Ishikawa (cell line): ENCODE results near the gene GMDS.

Source experiments
- CEBPB ChIP-seq: IDR thresholded peaks from 2 replicates; pipeline ENCODE4 v1.6.1; 2012
- CREB1 ChIP-seq: IDR thresholded peaks from 2 replicates; pipeline ENCODE4 v1.6.1; 2012; ENCODE audit warnings: low read depth
- EGR1 ChIP-seq: IDR thresholded peaks from 2 replicates; pipeline ENCODE4 v1.6.1; 2012
- EP300 ChIP-seq: IDR thresholded peaks from 2 replicates; pipeline ENCODE4 v1.6.1; 2012; ENCODE audit warnings: borderline replicate concordance
- FOXM1 ChIP-seq: IDR thresholded peaks from 2 replicates; pipeline ENCODE4 v1.6.1; 2012; ENCODE audit warnings: low read depth, borderline replicate concordance
- NFIC ChIP-seq: IDR thresholded peaks from 2 replicates; pipeline ENCODE4 v1.6.1; 2012
- RAD21 ChIP-seq: IDR thresholded peaks from 2 replicates; pipeline ENCODE4 v1.6.1; 2012; ENCODE audit warnings: low read depth
- TAF1 ChIP-seq: IDR thresholded peaks from 2 replicates; pipeline ENCODE4 v1.6.1; 2012; ENCODE audit warnings: low read depth, mild to moderate bottlenecking
- TCF12 ChIP-seq: IDR thresholded peaks from 2 replicates; pipeline ENCODE4 v1.6.1; 2012; ENCODE audit warnings: low read depth
- TEAD4 ChIP-seq: IDR thresholded peaks from 2 replicates; pipeline ENCODE4 v1.6.1; 2012
- YY1 ChIP-seq: IDR thresholded peaks from 2 replicates; pipeline ENCODE4 v1.6.1; 2012; ENCODE audit warnings: low read depth
- ZBTB7A ChIP-seq: IDR thresholded peaks from 2 replicates; pipeline ENCODE4 v1.6.1; 2012; ENCODE audit warnings: low read depth
- TF ChIP-seq, protein P1 (sequence below): IDR thresholded peaks from 2 replicates; pipeline ENCODE4 v1.6.1; 2012
- TF ChIP-seq, protein P2 (sequence below): IDR thresholded peaks from 2 replicates; pipeline ENCODE4 v1.6.1; 2012
- TF ChIP-seq, protein P3 (sequence below): IDR thresholded peaks from 2 replicates; pipeline ENCODE4 v1.6.1; 2012; ENCODE audit warnings: low read depth, mild to moderate bottlenecking

The GMDS gene

DNA sequence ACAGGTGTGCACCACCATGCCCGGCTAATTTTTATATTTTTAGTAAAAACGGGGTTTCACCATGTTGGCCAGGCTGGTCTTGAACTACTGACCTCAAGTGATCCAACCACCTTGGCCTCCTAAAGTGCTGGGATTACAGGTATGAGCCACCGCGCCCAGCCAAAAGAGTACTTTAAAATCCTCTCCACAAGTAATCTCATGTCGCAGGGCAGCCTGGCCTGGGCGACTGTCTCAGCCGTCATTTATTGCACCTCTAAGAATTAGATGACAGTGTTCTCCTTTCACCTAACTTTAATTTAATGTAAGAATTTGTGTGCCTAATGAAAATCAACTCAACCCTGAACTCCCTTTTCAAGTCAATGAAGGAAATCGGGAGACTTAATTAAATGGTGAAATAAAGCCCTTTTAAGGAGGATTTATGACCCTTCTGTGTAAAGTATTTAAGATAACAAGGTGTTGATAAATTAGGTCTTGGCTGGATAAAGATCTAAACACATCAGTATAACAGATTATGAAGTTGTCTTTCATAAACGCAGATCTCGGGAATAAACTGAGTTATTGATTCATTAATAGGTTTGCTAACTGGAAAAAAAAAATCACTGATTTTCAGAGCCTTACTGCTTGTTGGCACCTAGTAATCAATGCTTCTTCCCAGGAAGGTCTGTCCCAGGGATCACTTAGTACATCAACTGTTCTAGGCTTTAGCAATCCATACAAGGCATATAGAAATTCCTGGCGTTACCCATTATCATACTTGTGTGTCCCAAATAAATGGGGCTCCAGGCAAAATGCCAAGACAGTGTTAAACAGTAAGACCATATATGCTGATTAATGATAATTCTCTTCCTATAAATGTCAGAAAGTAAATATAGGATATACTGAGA, 209.3 kb downstream of the GMDS start:
- TF ChIP-seq ZBTB7A: no peak
- TF ChIP-seq, protein P1, sequence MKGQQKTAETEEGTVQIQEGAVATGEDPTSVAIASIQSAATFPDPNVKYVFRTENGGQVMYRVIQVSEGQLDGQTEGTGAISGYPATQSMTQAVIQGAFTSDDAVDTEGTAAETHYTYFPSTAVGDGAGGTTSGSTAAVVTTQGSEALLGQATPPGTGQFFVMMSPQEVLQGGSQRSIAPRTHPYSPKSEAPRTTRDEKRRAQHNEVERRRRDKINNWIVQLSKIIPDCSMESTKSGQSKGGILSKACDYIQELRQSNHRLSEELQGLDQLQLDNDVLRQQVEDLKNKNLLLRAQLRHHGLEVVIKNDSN: no peak
- TF ChIP-seq TAF1: no peak
- no peak for TF ChIP-seq CEBPB
- no peak for TF ChIP-seq CREB1
- no peak for TF ChIP-seq FOXM1
- no peak for TF ChIP-seq TCF12

DNA sequence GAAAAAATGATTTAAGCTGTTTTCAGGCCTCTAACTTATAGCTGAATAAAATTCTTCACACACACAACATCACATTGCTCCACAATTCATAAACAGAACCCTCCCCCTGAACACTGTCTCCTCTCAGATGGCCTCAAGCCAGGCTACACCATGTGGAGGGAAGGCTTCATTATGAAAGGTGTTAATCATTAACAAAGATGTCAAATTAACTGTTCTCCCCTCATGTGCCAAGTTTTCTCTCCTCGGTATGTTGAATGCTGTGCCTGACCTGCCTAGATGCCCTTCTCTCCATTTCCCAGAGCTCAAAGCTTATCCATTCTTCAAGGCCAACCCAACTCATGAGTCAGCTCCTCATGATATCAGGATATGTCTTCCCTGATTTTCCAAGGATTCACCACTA, 210.4 kb downstream of the GMDS start:
- TF ChIP-seq CREB1: no peak
- no peak for TF ChIP-seq EGR1
- TF ChIP-seq, protein P2, sequence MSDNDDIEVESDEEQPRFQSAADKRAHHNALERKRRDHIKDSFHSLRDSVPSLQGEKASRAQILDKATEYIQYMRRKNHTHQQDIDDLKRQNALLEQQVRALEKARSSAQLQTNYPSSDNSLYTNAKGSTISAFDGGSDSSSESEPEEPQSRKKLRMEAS: no peak
- TF ChIP-seq, protein P1: no peak
- no peak for TF ChIP-seq EP300
- TF ChIP-seq TAF1: no peak
- TF ChIP-seq, protein P3, sequence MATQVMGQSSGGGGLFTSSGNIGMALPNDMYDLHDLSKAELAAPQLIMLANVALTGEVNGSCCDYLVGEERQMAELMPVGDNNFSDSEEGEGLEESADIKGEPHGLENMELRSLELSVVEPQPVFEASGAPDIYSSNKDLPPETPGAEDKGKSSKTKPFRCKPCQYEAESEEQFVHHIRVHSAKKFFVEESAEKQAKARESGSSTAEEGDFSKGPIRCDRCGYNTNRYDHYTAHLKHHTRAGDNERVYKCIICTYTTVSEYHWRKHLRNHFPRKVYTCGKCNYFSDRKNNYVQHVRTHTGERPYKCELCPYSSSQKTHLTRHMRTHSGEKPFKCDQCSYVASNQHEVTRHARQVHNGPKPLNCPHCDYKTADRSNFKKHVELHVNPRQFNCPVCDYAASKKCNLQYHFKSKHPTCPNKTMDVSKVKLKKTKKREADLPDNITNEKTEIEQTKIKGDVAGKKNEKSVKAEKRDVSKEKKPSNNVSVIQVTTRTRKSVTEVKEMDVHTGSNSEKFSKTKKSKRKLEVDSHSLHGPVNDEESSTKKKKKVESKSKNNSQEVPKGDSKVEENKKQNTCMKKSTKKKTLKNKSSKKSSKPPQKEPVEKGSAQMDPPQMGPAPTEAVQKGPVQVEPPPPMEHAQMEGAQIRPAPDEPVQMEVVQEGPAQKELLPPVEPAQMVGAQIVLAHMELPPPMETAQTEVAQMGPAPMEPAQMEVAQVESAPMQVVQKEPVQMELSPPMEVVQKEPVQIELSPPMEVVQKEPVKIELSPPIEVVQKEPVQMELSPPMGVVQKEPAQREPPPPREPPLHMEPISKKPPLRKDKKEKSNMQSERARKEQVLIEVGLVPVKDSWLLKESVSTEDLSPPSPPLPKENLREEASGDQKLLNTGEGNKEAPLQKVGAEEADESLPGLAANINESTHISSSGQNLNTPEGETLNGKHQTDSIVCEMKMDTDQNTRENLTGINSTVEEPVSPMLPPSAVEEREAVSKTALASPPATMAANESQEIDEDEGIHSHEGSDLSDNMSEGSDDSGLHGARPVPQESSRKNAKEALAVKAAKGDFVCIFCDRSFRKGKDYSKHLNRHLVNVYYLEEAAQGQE: no peak
- no peak for TF ChIP-seq CEBPB
- no peak for TF ChIP-seq TCF12
- no peak for TF ChIP-seq FOXM1
- TF ChIP-seq RAD21: no peak
- TF ChIP-seq NFIC: no peak
- no peak for TF ChIP-seq ZBTB7A
- TF ChIP-seq TEAD4: no peak
- TF ChIP-seq YY1: no peak

DNA sequence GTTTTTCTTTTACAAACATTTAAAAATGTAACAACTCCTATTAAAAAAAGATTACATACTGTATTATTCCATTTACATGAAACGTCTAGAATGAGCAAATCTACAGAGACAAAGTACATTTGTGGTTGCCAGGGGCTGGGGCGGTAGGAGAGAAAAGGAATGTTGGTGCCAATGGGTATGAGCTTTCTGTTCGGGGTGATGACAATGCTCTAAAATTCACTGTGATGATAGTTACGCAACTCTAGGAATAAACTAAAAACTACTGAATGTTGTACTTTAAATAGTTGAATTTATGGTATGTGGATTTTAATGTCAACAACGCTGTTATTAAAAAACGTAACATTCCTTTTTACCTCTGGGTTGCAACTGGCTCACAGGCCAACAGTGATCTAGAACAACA, 211.1 kb downstream of the GMDS start:
- no peak for TF ChIP-seq ZBTB7A
- no peak for TF ChIP-seq TAF1
- TF ChIP-seq, protein P1: no peak
- TF ChIP-seq TCF12: no peak

DNA sequence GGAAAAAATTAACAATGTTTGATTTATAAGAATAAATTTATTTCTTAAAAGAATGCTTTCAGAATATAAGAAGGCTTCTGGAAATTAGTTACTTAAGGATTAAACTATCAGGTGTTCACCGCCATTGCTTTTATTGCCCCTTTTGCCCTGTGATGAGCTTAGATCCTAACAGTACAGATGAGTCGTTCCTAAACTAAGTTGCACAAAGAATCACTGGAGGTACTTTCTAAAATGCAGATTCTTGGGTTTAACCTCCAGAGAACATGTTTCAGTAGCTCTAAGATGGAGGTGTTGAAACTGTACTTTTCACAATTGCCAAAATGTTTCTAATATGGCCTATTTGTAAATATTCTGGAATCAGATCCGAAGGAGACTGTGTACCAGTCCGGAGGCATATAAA, 211.9 kb downstream of the GMDS start:
- TF ChIP-seq ZBTB7A (no peak), NFIC (no peak), RAD21 (no peak)
- TF ChIP-seq, protein P2: no peak

DNA sequence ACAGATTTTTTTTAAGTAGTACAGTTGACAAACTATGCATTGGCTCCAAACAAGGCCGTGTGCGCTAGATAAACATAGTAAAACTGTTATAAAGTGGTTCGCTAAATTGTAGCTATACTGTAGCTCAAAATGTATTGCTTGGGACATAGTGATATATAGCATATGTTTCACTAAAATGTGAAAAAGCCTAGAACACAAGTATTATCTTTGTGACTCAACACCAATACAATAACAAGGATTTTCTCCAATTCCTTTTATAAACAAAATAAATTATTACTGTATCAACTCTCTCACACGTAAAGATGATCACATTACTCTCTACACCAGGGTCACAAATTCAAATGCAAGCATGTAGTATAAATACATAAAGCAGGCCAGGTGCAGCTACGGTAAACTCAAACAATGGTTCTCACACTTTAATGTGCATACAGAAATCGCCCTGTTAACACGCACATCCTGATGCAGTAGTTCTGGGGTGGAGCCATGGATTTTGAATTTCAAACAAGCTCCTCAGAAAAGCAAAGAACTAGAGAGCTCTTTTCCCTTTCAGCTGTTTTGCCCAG, 214.6 kb downstream of the GMDS start:
- no peak for TF ChIP-seq YY1

DNA sequence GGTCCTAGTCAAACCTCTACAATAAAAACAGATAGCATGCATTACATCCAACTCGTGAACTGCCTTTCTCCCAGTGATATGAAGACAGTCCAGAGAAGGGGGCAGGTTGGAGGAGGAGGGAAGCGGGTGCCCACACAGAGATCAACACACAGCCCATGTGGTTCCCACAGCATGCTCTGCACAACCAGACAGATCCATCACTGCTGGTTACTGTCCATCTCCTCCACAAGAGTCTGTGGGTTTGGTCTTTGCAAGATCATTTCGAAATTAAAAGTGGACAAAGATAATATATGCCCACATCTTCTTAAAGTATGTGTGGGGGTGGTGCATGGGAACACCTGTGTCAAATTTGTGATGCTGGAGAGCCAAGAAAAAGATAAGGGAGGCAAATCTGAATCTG, 215.5 kb downstream of the GMDS start:
- TF ChIP-seq CREB1 (no peak), FOXM1 (no peak), TEAD4 (no peak), TCF12 (no peak), NFIC (no peak), ZBTB7A (no peak)
- TF ChIP-seq, protein P1: no peak

DNA sequence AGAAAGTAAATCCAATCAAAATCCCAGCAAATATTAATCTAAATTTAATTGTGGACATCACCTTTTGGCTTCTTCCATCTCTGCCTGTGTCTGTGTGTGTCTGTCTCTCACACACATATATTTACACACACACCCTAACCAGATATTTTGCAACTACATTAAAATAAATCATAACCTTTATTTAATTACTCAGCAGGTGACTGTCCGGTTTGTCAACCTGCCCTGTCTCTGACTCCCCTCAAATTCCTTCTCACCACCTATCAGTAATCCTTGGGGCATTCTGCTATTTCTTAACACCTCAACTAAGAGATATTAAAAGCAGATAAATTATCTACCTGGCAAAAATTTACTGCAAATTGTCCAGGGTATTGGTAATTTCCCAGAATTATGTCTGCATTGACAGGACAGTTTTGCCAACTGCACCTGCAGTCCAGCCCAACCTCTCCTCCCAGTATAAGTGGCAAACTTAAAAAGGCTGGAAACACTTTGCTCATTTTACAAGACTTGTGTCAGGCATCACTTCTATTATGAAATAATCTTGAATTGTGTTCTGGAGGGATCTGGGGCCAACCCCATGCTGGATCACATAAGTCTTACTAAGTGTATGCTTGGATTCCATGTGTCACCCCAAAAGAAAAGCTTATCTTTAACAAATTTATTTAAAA, 216.1 kb downstream of the GMDS start:
- TF ChIP-seq RAD21 (no peak), NFIC (no peak), CREB1 (no peak), FOXM1 (no peak), TCF12 (no peak), TEAD4 (no peak), CEBPB (no peak), YY1 (no peak), ZBTB7A (no peak), TAF1 (no peak), EP300 (no peak)
- TF ChIP-seq, protein P3: no peak
- TF ChIP-seq, protein P2: no peak
